Cardiac muscle cell (in vitro differentiated cells and primary cell): ENCODE data around the gene LRCH3. TPM values are rescaled to one million over a fixed set of nuclear protein-coding genes. Genes with fewer than 3 reads are reported as not detected.
"Not testable (repeated sequence)": the region's sequence is repeated elsewhere in the genome, so short reads cannot be mapped to it uniquely, and the experiment has no call there.

ENCODE experiments used
- DNase-seq, 2 donors: peaks; one replicate each; pipeline versions ENCODE4 v3.0.0 to v3.0.0-alpha.2; 2010 to 2017; ENCODE audit warnings: low read depth in 1 of 2, low spot score in 1 of 2
- H3K27ac ChIP-seq: fragments of 200-600 bp; sonication (generic); 2 replicates; pipeline ENCODE4 v1.5.1; 2016
- H3K27me3 ChIP-seq: fragments of 200-600 bp; sonication (generic); 2 replicates; pipeline ENCODE4 v1.6.0; 2016; ENCODE audit warnings: control low read depth
- H3K36me3 ChIP-seq: fragments of 200-600 bp; sonication (generic); 2 replicates; pipeline ENCODE4 v1.5.1; 2016; ENCODE audit warnings: control low read depth
- H3K4me1 ChIP-seq: fragments of 200-600 bp; sonication (generic); 2 replicates; pipeline ENCODE4 v1.8.1; 2017; ENCODE audit warnings: low read depth, mild to moderate bottlenecking, mixed run types
- H3K4me3 ChIP-seq: fragments of 200-600 bp; sonication (generic); 2 replicates; pipeline ENCODE4 v1.5.1; 2016; ENCODE audit warnings: mild to moderate bottlenecking
- H3K9me3 ChIP-seq: fragments of 200-600 bp; sonication (generic); 2 replicates; pipeline ENCODE4 v1.5.1; 2017; ENCODE audit warnings: low read depth, mild to moderate bottlenecking, control low read depth
- polyA plus RNA-seq: library from polyadenylated mRNA; unstranded; fragments of >200 nt; fragmentation: Nextera tagmentation; extraction: Ambion mirVana; gene quantifications from 2 replicates; pipeline ENCODE4 v1.2.1, GENCODE V29; 2016
- total RNA-seq: library from RNA; depleted of rRNA; stranded (reverse); fragments of >200 nt; gene quantifications from 2 replicates; pipeline ENCODE4 v1.2.3, GENCODE V29; 2016
- TF ChIP-seq, protein P1 (sequence below): IDR thresholded peaks from 2 replicates; pipeline ENCODE4 v1.5.1; 2012; ENCODE audit warnings: low read depth, mild to moderate bottlenecking, low read length

LRCH3 gene
- total and polyA plus RNA-seq, 2 experiments from 2014 or later: 36.7 to 38.9 TPM

DNA sequence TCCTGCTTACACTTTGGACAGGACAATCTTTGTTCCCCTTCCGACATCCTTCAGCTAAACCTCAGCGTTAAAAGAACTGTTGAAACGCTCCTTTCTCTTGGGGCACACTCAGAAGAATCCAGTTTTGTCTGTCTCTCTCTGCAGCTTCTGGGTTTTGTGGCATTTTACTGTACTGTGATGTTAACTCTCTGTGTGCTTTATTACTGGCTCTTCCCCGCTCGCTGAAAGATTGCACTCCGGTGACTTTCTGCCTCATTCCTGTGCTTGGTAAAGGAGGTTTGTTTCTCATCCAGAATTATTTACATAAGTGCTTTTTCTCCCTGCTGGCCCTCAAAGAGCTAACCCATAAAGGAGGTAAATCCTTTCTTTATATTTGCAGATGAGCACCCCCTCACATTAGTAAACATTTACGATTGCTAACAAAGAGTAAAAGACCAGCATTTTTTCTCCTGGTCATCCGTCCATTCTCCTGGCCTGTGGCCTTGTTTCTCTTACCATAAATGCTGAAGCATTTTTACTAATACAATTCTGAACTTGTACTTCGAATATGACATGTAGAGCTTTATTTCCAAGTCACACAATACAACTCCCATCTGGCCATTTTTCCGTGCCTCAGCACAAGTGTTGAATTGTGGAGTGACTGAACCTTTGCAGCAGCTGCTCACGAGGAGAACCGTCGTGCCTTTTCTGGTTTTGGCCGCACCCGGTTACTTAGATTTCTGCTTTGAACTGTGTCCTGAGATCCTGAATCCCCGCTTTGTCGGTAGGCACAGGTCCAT is 89.6 kb downstream of the LRCH3 start:
- TF ChIP-seq, protein P1, sequence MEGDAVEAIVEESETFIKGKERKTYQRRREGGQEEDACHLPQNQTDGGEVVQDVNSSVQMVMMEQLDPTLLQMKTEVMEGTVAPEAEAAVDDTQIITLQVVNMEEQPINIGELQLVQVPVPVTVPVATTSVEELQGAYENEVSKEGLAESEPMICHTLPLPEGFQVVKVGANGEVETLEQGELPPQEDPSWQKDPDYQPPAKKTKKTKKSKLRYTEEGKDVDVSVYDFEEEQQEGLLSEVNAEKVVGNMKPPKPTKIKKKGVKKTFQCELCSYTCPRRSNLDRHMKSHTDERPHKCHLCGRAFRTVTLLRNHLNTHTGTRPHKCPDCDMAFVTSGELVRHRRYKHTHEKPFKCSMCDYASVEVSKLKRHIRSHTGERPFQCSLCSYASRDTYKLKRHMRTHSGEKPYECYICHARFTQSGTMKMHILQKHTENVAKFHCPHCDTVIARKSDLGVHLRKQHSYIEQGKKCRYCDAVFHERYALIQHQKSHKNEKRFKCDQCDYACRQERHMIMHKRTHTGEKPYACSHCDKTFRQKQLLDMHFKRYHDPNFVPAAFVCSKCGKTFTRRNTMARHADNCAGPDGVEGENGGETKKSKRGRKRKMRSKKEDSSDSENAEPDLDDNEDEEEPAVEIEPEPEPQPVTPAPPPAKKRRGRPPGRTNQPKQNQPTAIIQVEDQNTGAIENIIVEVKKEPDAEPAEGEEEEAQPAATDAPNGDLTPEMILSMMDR: no peak
- Histone ChIP-seq H3K9me3 (no peaks in the 10 kb centered on the region), H3K4me1 (no peaks in the 10 kb centered on the region), H3K27me3 (no peaks in the 10 kb centered on the region), H3K4me3 (no peak overlapping the region), H3K36me3 (peaks cover 24% of the 10 kb centered on the region), H3K27ac (peak overlapping the region; percentile 39)
- no peak for DNase-seq

DNA sequence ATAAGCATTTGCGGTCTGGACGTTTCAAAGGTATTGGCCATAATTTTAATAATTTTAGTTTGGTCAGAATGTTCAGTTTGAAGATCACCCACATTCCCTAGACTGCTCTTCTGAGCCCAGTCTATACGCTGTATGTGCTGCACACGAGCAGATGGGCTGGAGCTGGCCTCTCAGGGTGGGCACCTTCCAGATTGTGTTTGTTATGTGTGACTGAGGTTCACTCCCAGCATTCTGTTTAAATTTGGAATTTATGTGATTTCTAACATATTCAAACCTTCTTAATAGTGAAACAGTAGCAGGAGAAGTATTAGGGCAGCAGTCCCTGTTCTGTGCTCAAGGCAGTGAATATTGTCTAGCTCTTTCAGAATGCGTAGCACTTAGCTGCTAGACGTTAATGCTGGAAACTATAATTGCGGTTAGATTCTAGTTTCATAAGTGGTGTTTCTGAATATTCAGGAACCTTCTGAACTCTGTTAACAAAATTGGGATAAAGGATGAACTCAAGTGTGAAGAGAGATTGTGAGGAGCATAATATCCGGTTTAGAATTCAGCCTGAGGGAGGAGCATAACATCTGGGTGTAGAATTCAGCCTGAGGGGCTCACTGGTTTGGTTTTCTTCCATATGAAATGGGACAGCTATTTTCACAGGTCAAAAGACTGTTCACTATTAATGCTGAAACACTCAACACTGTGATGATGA is 90.4 kb downstream of the LRCH3 start:
- Histone ChIP-seq H3K36me3 (peaks cover 18% of the 10 kb centered on the region), H3K4me1 (no peaks in the 10 kb centered on the region), H3K27ac (no peak overlapping the region), H3K9me3 (no peaks in the 10 kb centered on the region), H3K4me3 (no peak overlapping the region), H3K27me3 (no peaks in the 10 kb centered on the region)
- TF ChIP-seq, protein P1: no peak
- DNase-seq: no peak

DNA sequence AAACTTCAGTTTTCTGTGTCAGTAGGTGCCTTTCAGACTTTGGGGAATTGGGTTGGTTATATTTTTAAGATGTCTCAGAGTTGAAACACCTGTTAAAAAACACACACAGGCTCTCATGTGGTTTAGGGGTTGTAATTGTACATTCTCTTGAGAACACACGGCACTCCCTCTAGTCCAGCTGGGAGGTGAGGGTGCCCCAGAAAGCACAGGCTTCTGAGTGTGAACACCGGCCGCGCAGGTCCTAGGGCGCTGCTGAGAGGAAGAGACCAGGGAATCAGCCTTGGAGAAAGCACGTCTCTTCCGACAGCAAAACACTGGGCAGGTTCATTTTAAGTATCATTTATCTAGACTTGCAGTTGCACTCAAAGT is 90.9 kb downstream of the LRCH3 start:
- H3K4me3 ChIP-seq: no peak overlapping the region
- TF ChIP-seq, protein P1: no peak
- peaks cover 18% of the 10 kb centered on the region for H3K36me3 ChIP-seq
- no peak for DNase-seq
- H3K9me3 ChIP-seq: no peaks in the 10 kb centered on the region
- H3K4me1 ChIP-seq: no peaks in the 10 kb centered on the region
- no peaks in the 10 kb centered on the region for H3K27me3 ChIP-seq
- no peak overlapping the region for H3K27ac ChIP-seq

DNA sequence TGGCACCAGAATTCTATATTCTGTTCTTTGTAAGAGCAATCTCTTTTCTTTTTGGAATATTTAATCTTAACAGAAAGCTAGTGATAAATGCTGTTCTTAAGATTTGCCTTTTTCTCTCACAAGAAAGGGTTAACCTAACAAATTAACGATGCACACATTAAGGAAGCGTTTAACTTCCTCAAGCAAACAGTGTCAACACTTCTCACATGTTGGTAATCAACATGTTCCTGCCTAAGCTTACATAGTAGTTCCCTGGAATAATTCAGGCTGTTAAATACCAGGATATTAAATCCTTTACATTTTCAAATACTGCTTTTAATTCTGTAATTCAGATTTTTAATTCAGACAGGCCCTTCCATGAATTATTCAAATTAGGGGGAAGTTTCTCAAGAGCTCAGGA is 91.5 kb downstream of the LRCH3 start:
- TF ChIP-seq, protein P1: no peak
- H3K36me3 ChIP-seq: peaks cover 18% of the 10 kb centered on the region
- no peak overlapping the region for H3K27ac ChIP-seq
- H3K4me1 ChIP-seq: no peaks in the 10 kb centered on the region
- no peaks in the 10 kb centered on the region for H3K27me3 ChIP-seq
- no peak overlapping the region for H3K4me3 ChIP-seq
- no peak for DNase-seq
- no peaks in the 10 kb centered on the region for H3K9me3 ChIP-seq

DNA sequence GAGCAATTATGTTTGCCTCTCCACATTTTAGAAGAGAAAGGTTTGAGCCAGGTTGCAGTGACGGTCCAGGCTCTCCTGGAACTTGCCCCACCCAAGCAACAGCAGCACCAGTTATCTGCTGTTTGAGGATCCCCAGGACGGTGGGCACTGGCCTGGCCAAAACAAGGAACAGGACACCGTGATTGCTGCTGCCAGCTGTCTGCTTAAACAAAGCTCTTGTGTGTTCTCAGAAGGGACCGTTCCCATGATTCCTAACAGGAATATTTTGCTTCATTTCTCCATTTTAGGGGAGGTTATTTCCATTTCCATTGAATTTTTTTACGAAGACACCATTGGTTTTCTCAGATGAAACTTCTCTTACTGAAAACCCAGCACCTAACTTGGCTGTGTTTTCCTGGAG is 92.5 kb downstream of the LRCH3 start:
- no peak overlapping the region for H3K27ac ChIP-seq
- DNase-seq: no peak
- H3K36me3 ChIP-seq: peaks cover 18% of the 10 kb centered on the region
- no peaks in the 10 kb centered on the region for H3K4me1 ChIP-seq
- no peak overlapping the region for H3K4me3 ChIP-seq
- TF ChIP-seq, protein P1: no peak
- H3K9me3 ChIP-seq: no peaks in the 10 kb centered on the region
- H3K27me3 ChIP-seq: no peaks in the 10 kb centered on the region

DNA sequence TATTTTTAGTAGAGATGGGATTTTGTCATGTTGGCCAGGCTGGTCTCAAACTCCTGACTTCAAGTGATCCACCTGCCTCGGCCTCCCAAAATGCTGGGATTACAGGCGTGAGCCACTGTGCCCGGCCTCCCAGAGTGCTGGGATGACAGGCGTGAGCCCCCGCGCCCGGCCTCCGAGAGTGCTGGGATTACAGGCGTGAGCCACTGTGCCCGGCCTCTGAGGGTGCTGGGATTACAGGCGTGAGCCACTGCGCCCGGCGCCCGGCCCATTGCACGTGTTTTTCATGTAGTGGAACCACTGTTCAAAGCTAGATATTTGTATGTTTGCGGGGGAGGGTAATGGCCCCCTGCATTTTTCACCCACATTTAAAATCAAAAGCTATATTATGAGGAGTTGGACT is 93.3 kb downstream of the LRCH3 start:
- H3K4me1 ChIP-seq, H3K4me3 ChIP-seq, H3K27ac ChIP-seq, H3K9me3 ChIP-seq, H3K27me3 ChIP-seq, DNase-seq: not testable (repeated sequence)
- peaks cover 18% of the 10 kb centered on the region for H3K36me3 ChIP-seq

DNA sequence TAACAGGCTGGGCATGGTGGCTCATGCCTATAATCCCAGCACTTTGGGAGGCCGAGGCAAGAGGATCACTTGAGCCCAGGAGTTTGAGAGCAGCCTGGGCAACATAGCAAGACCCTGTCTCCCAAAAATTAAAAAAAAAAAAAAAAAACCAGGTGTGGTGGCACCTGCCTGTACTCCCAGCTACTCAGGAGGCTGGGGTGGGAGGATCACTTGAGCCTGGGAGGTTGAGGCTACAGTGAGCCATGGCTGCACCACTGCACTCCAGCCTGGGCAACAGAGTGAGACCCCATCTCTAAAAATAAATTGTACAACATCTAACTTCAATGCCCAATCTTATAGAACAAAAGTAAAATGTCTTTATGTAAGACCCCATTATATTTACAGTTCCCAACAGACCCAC is 95.0 kb downstream of the LRCH3 start:
- H3K4me1 ChIP-seq, H3K27me3 ChIP-seq, H3K27ac ChIP-seq, H3K4me3 ChIP-seq, DNase-seq, H3K36me3 ChIP-seq, H3K9me3 ChIP-seq: not testable (repeated sequence)

DNA sequence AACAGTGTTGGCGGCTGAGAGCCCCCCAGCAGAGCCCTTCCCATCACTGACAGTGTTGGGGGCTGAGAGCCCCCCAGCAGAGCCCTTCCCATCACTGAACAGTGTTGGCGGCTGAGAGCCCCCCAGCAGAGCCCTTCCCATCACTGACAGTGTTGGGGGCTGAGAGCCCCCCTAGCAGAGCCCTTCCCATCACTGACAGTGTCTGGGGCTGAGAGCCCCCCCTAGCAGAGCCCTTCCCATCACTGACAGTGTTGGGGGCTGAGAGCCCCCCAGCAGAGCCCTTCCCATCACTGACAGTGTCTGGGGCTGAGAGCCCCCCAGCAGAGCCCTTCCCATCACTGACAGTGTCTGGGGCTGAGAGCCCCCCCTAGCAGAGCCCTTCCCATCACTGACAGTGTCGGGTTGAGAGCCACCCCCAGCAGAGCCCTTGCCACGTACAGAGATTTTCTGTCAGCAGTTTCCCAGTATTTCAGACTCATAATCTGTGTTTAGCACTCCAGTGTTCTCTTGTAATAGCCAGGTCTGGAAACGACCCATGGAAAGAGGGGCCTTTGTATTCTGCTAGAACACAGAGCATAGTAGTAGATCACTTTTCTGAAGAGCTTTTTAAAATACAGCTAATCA is 96.5 kb downstream of the LRCH3 start:
- not testable (repeated sequence) for H3K9me3 ChIP-seq, H3K4me1 ChIP-seq, H3K4me3 ChIP-seq, H3K27me3 ChIP-seq, DNase-seq, H3K27ac ChIP-seq, H3K36me3 ChIP-seq
